GM03348 (cell line): ENCODE results near the gene SBF2.
A peak's percentile ranks its signal among the peaks of the same experiment; 100 is the strongest.

Experiments
- DNase-seq: peaks from one replicate; pipeline ENCODE4 v3.0.0; 2012; ENCODE audit warnings: low spot score

SBF2 gene

GRCh38 chr11:10293423-10294289 is at the start of gene SBF2:
Gene SBF2 (minus strand): TSS chr11:10294219. CDS start chr11:10294069, 150 bp downstream.
- DNase-seq = peak; percentile 91

- no peak for DNase-seq
Measured at GRCh38 chr11:10338287-10338686, 44.3 kb upstream of the SBF2 start.

GRCh38 chr11:10333490-10333889 is 39.5 kb upstream of the SBF2 start:
- DNase-seq = no peak

GRCh38 chr11:10331548-10332289 is 37.7 kb upstream of the SBF2 start:
- DNase-seq = no peak

- DNase-seq = peak; percentile 70
Measured at GRCh38 chr11:10329935-10330334, 35.9 kb upstream of the SBF2 start.

GRCh38 chr11:10329356-10329755 is 35.3 kb upstream of the SBF2 start:
- no peak for DNase-seq

- DNase-seq = peak; percentile 18
Measured at GRCh38 chr11:10328314-10329098, 34.5 kb upstream of the SBF2 start.

- DNase-seq = no peak
Measured at GRCh38 chr11:10327254-10327653, 33.2 kb upstream of the SBF2 start.

GRCh38 chr11:10326012-10326964 is 32.3 kb upstream of the SBF2 start:
- no peak for DNase-seq

GRCh38 chr11:10325277-10326011 is 31.4 kb upstream of the SBF2 start:
- DNase-seq = peak; percentile 31

GRCh38 chr11:10324474-10324873 is 30.5 kb upstream of the SBF2 start:
- no peak for DNase-seq

- DNase-seq = peak; percentile 9
Measured at GRCh38 chr11:10323793-10324170, 29.8 kb upstream of the SBF2 start.

GRCh38 chr11:10322830-10323792 is 29.1 kb upstream of the SBF2 start:
- DNase-seq = peak; percentile 67

GRCh38 chr11:10322401-10322800 is 28.4 kb upstream of the SBF2 start:
- no peak for DNase-seq

GRCh38 chr11:10320736-10321465 is 26.9 kb upstream of the SBF2 start:
- no peak for DNase-seq

GRCh38 chr11:10319702-10320558 is 25.9 kb upstream of the SBF2 start:
- no peak for DNase-seq

- DNase-seq = no peak
Measured at GRCh38 chr11:10318527-10318802, 24.4 kb upstream of the SBF2 start.
